Gastrocnemius medialis (tissue), 4 donors: ENCODE measurements around the gene GRIA3.

Source experiments
- POLR2A ChIP-seq, 2 donors: fragments of 450-650 bp; IDR thresholded peaks; one replicate each; pipeline ENCODE4 v1.6.1; 2017; ENCODE audit warnings: antibody characterized with exemption in 2 of 2, mild to moderate bottlenecking in 2 of 2, moderate library complexity in 2 of 2
- TF ChIP-seq, protein P1 (sequence below), 5 experiments: fragments of 450-650 bp in 3 of 5; fragments of 200-600 bp in 2 of 5; sonication (generic) in 2 of 5; IDR thresholded peaks in 4 of 5; conservative IDR thresholded peaks in 1 of 5; 1 replicate in 4 of 5; 2 replicates in 1 of 5; pipeline ENCODE4 v1.5.1; 2016 to 2019; ENCODE audit warnings: antibody characterized with exemption in 5 of 5, mild to moderate bottlenecking in 3 of 5, moderate library complexity in 3 of 5

- TF ChIP-seq, protein P1, sequence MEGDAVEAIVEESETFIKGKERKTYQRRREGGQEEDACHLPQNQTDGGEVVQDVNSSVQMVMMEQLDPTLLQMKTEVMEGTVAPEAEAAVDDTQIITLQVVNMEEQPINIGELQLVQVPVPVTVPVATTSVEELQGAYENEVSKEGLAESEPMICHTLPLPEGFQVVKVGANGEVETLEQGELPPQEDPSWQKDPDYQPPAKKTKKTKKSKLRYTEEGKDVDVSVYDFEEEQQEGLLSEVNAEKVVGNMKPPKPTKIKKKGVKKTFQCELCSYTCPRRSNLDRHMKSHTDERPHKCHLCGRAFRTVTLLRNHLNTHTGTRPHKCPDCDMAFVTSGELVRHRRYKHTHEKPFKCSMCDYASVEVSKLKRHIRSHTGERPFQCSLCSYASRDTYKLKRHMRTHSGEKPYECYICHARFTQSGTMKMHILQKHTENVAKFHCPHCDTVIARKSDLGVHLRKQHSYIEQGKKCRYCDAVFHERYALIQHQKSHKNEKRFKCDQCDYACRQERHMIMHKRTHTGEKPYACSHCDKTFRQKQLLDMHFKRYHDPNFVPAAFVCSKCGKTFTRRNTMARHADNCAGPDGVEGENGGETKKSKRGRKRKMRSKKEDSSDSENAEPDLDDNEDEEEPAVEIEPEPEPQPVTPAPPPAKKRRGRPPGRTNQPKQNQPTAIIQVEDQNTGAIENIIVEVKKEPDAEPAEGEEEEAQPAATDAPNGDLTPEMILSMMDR (IDR thresholded peaks at IDR 0.05 in 4 of 5, conservative IDR thresholded peaks at IDR 0.05 in 1 of 5) = no peak
- TF ChIP-seq POLR2A (IDR thresholded peaks at IDR 0.05) = no peak
Measured at GRCh38 chrX:123487669-123488068, 303.6 kb downstream of the GRIA3 start.
